DND-41 (cell line): ENCODE data around the gene SKA1.

Experiments
- EZH2 ChIP-seq: IDR thresholded peaks from 3 replicates; pipeline ENCODE4 v1.6.1; 2012; ENCODE audit warnings: borderline replicate concordance, low read depth, mild to moderate bottlenecking, moderate library complexity, low read length, inconsistent platforms; ENCODE audit not compliant: severe bottlenecking
- TF ChIP-seq, protein P1 (sequence below): IDR thresholded peaks from 2 replicates; pipeline ENCODE4 v1.5.1; 2012; ENCODE audit warnings: borderline replicate concordance, low read length, moderate library complexity, mild to moderate bottlenecking; ENCODE audit not compliant: poor library complexity, severe bottlenecking; ENCODE audit errors: extremely low read depth

- TF ChIP-seq, protein P1, sequence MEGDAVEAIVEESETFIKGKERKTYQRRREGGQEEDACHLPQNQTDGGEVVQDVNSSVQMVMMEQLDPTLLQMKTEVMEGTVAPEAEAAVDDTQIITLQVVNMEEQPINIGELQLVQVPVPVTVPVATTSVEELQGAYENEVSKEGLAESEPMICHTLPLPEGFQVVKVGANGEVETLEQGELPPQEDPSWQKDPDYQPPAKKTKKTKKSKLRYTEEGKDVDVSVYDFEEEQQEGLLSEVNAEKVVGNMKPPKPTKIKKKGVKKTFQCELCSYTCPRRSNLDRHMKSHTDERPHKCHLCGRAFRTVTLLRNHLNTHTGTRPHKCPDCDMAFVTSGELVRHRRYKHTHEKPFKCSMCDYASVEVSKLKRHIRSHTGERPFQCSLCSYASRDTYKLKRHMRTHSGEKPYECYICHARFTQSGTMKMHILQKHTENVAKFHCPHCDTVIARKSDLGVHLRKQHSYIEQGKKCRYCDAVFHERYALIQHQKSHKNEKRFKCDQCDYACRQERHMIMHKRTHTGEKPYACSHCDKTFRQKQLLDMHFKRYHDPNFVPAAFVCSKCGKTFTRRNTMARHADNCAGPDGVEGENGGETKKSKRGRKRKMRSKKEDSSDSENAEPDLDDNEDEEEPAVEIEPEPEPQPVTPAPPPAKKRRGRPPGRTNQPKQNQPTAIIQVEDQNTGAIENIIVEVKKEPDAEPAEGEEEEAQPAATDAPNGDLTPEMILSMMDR = no peak
- no peak for TF ChIP-seq EZH2
These were observed 66.7 kb downstream of the SKA1 start for GRCh38 chr18:50441501-50441900.
